HG02678 (cell line): ENCODE data around the gene CDH5.
"Not testable (repeated sequence)": the region's sequence is repeated elsewhere in the genome, so short reads cannot be mapped to it uniquely, and the experiment has no call there.

ENCODE experiments used
- ATAC-seq: cut with Tn5 transposase; IDR thresholded peaks from one replicate; pipeline ENCODE4 v1.9.1; 2021; ENCODE audit warnings: mild to moderate bottlenecking, moderate library complexity; ENCODE audit not compliant: unreplicated experiment

The CDH5 gene

GRCh38 chr16:66434619-66435430 lies 68.3 kb downstream of the CDH5 start:
- no peak for ATAC-seq

GRCh38 chr16:66435896-66436295 lies 69.4 kb downstream of the CDH5 start:
- no peak for ATAC-seq

- ATAC-seq: no peak
Observed at GRCh38 chr16:66437391-66437945, 71.0 kb downstream of the CDH5 start.

- no peak for ATAC-seq
Observed at GRCh38 chr16:66438536-66438935, 72.0 kb downstream of the CDH5 start.

- ATAC-seq: no peak
Observed at GRCh38 chr16:66439051-66439730, 72.7 kb downstream of the CDH5 start.

GRCh38 chr16:66440271-66440802 lies 73.8 kb downstream of the CDH5 start:
- no peak for ATAC-seq

- no peak for ATAC-seq
Observed at GRCh38 chr16:66440970-66441369, 74.5 kb downstream of the CDH5 start.

- ATAC-seq: no peak
Observed at GRCh38 chr16:66441586-66442375, 75.3 kb downstream of the CDH5 start.

GRCh38 chr16:66442502-66443268 lies 76.2 kb downstream of the CDH5 start:
- no peak for ATAC-seq

GRCh38 chr16:66443269-66443652 lies 76.8 kb downstream of the CDH5 start:
- no peak for ATAC-seq

GRCh38 chr16:66444049-66444481 lies 77.6 kb downstream of the CDH5 start:
- no peak for ATAC-seq

- ATAC-seq: no peak
Observed at GRCh38 chr16:66446737-66447136, 80.2 kb downstream of the CDH5 start.

- ATAC-seq: no peak
Observed at GRCh38 chr16:66447491-66447890, 81.0 kb downstream of the CDH5 start.

GRCh38 chr16:66451548-66451947 lies 85.1 kb downstream of the CDH5 start:
- no peak for ATAC-seq

GRCh38 chr16:66453230-66453629 lies 86.7 kb downstream of the CDH5 start:
- not testable (repeated sequence) for ATAC-seq
